Measurements from ENCODE around the gene CAMSAP1.

CAMSAP1 gene

DNA sequence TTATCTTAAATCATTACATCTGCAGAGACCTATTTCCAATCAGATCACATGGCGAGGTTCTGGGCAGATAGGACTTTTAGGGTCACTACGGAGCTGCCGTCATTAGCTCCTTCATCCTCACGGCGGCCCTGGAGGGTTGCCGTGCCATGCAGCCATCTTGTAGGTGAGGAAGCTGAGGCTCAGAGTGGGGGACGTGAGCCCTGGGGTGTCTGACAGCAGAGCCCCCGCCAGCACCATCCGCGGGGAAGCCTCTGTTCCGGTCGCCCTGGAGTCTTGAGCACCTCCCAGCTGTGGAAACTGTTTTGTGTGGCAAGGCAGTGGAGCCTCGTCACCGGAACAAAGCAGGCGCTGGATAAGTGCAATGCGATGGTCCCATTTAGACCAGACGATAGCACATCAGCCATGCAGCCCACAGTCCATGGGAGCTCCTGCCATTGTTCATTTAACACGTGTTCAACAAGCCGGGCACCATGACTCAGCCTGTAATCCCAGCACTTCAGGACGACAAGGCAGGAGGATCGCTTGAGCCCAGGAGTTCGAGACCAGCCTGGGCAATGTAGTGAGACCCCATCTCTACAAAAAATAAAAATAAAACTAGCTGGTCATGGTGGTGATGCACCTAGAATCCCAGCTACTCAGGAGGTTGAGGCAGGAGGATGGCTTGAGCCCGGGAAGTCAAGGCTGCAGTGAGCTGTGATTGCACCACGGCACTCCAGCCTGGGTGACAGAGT is 143.5 kb downstream of the CAMSAP1 start:
- in situ Hi-C loops (cut with MboI; ENCODE audit: low sequenced_read_pairs): no loop called here

DNA sequence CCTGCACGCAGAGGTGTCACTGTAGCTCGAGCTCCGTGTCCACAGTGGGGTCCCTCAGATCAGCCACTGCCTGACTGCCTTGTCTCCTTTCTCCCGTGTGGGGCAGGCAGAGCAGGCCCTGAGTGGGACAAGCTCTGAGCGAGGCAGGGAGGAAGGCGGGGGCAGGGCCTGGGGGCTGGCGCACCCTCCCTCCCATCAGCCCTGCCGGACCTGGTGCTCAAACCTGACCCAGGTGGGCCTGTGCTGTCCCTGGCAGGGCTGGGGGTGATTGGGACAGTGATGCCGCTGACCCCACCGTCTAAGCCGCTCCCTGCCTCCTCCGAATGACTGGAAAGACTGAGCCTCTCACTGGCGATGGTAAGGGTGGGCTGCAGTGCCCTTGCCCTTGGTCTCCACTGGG is 144.4 kb downstream of the CAMSAP1 start:
- in situ Hi-C loops (cut with MboI; ENCODE audit: low sequenced_read_pairs): no loop called here

DNA sequence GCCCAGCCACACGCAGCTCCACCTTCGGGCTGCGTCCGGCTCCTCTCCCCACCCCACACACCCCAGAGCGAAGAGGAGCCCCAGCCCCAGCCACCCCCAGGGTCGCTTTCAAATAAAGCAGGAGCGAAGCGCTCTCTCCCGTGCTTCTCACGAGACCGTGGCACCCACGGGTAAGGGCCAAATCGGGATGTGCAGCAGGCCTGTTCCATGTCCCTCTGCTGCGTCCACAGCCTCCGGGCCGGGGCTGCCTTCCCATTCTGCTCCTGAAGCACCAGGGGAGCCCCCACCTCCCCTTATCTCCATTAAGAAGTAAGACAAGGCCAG is 145.5 kb downstream of the CAMSAP1 start:
- in situ Hi-C loops (cut with MboI; ENCODE audit: low sequenced_read_pairs): no loop called here

DNA sequence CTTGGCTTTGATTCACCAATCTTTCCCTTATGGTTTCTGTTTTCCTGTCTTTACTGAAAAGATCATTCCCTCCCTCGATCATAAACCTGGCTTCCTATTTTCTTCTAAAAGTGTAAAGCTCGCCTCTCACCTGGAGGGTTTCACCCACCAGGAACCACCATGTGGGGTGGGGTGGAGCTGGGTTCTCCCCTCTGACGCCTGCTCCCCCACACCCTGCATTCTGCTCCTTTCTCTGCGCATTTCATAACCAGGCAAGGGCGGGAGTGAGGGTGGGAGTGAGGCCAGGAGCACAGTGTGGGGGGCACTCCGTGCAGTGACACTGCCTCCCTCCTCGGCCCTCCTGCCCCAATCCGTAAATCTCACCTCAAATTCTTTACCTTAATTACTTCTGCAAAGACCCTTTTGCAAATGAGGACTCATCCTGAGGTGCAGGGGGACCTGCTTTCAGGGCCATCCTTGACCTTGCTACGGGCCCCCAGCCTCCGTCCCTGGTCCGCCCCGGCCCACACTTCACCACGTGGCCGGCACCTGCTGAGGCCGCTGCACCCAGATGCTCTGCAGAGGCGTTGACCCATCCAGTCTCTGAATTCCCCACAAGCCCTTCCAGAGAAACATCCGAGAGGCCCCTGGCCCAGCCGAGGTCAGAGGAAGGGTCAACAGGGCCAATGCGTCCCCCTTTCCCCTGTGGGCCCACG is 146.0 kb downstream of the CAMSAP1 start:
- in situ Hi-C loops (cut with MboI; ENCODE audit: low sequenced_read_pairs): no loop called here

DNA sequence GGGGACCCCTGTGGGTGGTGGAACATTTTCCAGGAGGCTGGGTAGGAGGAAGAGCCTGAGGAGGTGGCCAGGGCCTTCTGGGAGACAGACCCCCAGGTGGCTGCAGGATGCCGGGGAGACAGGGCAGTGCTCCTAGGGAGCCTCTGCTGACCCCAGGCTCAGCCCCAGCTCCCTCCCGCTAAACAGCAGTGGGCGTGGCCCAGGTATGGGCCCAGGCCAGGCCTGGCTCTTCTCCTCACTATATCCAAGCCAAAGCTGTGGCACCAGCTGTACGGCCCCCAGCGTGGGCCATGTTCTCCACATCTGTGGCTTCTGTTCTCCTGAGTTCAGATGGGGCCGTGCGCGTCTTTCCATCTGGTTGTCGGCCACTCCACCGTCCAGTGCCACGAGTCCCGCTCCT is 146.9 kb downstream of the CAMSAP1 start:
- in situ Hi-C loops (cut with MboI; ENCODE audit: low sequenced_read_pairs): no loop called here

DNA sequence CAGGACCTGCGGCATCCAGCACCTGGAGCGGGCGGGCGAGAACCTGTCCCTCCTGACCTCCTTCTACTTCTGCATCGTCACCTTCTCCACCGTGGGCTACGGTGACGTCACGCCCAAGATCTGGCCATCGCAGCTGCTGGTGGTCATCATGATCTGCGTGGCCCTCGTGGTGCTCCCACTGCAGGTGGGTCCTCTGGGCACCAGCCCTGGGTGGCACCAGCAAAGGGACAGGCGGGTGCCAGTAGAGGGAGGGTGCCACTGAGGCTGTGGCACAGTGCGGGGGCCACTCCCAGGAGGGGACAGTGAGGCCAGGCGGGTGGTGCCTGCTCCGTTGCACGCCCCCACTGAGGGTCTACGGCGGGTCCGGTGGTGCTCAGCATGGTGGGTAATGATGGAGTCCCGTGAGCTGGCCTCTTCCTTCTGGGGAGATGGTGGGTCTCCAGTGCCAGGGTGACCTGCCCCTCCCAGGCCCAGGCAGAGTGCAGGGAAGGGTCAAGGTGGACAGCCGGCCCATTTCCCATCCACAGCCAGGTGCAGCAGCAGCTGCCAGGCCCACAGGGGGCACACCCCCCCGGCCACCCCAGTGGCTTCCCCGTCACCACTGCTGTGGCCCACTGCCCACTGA is 147.6 kb downstream of the CAMSAP1 start:
- in situ Hi-C loops (cut with MboI; ENCODE audit: low sequenced_read_pairs): no loop called here

DNA sequence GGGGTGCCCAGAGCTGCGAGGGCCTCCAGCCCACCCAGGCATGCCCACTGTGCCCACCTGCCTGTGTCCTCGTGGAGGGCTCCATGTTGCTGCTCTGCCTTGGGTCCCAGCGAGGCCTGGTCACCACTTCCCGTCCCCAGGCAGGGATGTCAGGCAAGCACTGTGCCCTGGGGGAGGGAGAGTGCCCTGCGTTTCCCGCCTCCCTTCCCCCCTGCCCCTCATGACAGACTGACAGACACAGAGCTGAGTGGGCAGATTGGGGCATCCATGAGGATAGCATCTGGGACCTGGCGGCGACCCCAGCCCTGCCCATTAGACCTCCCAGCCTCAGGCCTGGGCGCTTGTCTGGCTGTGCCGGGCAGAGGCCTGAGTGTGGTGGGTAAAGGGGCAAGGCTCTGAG is 148.5 kb downstream of the CAMSAP1 start:
- in situ Hi-C loops (cut with MboI; ENCODE audit: low sequenced_read_pairs): no loop called here

Data from hTERT RPE-1 (cell line).